Activated CD8-positive, alpha-beta memory T cell treated with anti-CD3 and anti-CD28 coated beads, Interleukin-2, amount 50 U/mL, for 1 hour (primary cell): Measurements from ENCODE around the gene CLCA1.

Experiments
- DNase-seq: peaks from one replicate; pipeline ENCODE4 v3.0.0-alpha.2; 2020; ENCODE audit errors: extremely low read depth

The CLCA1 gene, protein sequence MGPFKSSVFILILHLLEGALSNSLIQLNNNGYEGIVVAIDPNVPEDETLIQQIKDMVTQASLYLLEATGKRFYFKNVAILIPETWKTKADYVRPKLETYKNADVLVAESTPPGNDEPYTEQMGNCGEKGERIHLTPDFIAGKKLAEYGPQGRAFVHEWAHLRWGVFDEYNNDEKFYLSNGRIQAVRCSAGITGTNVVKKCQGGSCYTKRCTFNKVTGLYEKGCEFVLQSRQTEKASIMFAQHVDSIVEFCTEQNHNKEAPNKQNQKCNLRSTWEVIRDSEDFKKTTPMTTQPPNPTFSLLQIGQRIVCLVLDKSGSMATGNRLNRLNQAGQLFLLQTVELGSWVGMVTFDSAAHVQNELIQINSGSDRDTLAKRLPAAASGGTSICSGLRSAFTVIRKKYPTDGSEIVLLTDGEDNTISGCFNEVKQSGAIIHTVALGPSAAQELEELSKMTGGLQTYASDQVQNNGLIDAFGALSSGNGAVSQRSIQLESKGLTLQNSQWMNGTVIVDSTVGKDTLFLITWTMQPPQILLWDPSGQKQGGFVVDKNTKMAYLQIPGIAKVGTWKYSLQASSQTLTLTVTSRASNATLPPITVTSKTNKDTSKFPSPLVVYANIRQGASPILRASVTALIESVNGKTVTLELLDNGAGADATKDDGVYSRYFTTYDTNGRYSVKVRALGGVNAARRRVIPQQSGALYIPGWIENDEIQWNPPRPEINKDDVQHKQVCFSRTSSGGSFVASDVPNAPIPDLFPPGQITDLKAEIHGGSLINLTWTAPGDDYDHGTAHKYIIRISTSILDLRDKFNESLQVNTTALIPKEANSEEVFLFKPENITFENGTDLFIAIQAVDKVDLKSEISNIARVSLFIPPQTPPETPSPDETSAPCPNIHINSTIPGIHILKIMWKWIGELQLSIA

DNA sequence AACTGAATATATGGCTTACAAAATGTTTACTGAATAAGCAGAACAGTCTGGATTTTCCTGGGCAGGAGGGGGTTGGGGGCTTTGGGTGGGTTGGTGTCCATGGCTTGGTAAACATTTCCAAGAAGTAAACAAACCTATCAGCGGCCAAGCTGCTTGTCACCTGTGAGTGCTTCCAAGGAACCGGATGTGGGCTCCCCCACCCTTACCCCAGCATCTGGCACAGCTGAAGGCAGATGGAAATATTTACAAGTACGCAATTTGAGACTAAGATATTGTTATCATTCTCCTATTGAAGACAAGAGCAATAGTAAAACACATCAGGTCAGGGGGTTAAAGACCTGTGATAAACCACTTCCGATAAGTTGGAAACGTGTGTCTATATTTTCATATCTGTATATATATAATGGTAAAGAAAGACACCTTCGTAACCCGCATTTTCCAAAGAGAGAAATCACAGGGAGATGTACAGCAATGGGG lies at the start of gene CLCA1:
TSS of gene CLCA1 (plus strand) at position 427 of the 477 bp plus-strand sequence. CDS start at position 472, 45 bp downstream.
- no peak for DNase-seq

DNA sequence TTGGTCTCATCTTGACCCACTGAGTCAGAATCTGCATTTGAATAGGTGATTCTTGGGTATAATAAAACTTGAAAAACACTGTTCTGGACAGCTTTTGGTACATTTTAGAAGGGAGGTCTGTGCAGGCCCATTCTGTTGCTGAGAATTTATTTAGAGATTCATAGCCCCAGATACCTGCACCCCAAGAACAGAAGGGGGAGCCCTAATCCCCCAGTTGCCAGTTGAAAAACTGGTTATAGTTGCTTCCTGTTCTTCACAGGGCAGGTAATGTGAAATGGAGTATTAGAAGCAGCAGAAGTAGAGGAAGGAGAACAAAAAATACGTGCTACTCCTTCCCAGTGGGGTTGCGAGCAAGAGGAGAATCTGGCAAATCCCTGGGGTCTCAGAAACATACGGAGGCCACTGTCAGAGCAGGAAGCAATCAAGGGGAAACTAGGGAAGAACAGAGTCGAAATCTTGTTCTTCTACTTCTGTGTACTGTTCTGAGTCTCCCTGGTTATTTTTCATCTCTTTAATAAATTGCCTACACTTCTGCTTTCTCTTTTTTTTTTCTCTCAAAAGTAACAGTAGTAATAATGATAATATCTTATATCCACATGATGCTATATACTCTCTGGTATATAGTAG lies 49.3 kb upstream of the CLCA1 start:
- no peak for DNase-seq

DNA sequence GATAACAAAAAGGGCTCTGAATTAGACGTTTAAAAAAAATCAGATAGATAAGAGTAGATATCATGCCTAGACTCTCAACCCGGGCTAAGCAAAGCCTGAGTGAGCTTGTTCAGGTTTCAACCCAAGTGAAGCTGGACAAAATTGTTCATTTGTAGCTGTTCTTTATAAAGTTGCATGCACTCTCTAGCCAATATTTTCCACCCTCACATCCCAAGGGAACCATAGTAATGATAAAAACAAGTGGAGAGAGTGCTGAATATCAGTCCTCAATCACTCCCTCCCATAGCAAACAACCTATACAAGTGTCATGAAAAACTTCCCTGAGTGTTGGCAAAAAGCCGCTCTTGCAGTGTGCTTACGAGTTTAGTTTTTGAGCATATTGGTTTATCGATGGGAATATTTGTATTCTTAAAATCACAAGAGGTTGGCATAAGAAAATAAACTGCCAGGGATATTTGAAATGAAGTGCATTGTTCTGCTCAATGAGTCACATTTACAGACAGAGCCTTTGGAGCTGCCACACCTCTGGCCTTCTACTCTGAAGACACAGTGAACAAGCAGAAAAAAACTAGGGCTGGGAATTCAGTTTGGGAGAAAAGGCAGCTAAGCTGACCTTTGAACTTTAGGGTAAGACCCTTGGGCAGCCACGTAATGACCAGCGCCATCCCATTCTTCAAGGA lies 47.0 kb upstream of the CLCA1 start:
- no peak for DNase-seq

DNA sequence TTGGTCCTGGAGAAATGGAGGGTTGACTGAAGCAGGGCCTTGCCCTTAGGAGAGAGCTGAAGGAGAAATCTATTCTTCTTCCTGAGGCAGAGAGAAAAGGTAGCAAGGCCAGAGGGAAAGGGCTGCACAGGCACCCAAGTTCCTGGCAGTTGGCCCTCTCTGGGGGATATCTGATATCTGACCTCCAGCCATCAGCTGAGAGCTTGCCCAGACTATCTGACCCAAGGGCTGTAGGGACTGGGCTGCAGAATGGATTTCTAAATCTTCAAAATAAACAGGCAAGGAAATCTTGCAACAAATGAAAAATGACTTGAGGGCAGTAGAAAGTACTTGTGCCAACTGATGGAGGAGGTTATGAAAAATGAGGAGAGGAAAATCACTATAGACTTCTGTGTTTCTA lies 45.3 kb upstream of the CLCA1 start:
- DNase-seq, result no peak

DNA sequence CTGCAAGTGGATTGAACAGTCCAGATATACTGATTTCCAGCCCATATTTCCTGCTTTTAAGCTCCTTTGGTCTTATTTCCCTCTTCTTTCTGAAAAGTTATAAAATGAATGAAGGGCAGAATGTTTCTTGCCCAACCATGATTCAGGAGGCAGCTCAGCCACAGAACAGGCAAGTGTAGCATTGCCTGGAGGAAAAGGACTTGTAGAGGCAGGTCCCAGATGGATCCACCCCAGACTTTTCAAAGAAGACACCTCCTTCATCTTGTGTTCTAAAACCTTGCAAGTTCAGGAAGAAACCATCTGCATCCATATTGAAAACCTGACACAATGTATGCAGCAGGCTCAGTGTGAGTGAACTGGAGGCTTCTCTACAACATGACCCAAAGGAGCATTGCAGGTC lies 44.9 kb upstream of the CLCA1 start, which contains the start of gene CLCA2:
TSS of gene CLCA2 (plus strand) at position 299 of the 400 bp plus-strand sequence. CDS start at position 376, 77 bp downstream.
- DNase-seq, result no peak

DNA sequence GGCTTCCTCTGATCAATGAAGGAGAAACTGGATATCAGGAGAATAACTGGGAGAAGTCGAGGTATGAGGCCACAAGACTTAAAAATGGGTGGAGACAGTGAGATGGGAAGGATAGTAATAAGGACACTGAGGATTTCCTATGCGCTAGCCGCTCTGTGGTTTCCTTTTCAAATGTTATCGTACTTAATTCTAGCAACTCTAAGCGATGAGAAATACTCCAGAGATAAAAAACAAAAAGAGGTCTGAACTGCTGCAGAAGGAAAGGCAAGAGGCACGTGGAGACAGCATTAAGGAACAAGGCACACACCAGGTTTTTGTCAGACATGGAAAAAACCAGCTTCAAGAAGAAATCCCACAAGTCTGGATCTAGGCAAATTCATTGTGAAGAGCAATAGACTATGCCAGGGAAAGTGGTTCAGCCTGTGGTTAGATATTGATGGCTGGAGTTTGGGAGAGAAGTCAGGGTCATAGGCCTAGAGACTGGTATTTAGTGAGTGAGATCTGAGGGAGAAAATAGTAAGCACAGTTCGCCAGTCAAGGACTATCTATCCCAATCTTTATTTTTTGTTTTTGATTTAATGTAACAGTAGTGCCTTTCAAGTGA lies 39.5 kb upstream of the CLCA1 start:
- no peak for DNase-seq

DNA sequence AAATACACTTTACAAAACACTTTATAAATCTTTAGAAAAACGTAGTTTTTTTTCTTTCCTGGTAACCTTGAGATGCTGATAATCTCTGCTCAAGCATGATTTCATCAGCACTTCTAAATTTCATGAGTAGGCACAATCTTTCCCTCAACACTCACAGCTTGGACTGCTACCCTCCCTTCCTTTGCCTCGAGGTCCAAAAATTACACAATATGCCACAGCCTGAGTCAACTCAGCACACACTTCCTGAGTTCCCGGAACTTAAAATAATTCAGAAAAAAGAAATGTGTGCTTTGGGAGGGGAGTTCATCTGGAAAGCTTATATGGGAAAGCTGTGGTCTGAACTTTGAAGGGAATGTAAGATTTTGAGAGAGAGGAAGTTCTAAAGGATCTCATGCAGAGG lies 38.9 kb upstream of the CLCA1 start:
- DNase-seq, result no peak

DNA sequence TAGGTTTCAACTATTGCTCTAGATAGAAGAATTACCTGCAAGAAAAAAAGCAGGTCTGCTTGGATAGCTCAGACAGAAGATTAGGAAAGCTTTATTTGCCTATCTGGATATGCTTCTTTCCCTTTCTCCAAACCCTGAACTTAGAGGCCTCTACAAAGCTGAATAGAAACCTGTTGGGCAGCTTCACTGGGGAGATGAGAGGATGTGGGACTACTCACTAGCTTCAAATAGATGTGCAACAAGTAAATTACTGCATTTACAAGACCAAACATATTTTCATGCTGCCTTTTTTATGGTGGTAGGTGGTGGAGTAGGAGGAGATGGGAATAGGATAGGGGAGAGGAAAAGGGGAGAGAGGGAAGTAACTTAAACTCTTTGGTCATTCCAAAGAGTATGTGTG lies 38.4 kb upstream of the CLCA1 start:
- no peak for DNase-seq

DNA sequence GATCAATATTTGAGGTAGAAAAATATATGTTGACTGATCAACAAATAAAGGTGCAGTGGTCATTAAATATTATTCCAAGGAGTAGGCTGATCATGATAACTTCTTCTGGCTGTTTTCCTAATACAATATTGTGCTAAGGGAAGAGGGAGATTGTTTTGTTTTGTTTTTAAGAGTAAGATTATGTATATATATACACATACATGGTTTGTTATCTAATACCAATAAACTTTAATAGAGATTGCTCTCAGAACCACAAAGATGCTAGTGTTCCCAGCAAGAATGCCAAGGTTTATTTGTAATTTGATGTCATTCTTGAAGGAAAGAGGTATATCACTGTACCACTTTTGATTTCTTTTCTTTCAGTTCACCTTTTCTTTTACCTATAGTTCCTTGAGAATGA lies 34.7 kb upstream of the CLCA1 start:
- no peak for DNase-seq

DNA sequence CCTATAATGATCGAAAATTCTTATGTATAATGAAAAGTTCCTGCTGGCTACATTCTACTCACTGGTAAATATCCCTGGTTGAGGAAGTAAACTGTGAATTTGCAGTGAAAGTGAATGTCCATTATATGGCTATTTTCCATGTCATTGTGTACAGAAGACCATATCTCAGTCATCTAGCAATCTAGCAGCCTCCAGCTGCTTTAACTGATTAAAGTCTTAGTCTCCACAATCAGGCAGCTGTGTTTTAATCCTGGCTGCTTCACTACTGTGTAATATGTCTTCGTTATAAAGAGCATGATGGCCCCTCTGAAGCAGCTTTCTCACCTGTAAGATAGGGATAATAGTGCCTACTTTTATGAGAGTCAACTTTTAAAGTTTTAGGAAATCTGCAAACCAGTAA lies 33.4 kb upstream of the CLCA1 start:
- no peak for DNase-seq

DNA sequence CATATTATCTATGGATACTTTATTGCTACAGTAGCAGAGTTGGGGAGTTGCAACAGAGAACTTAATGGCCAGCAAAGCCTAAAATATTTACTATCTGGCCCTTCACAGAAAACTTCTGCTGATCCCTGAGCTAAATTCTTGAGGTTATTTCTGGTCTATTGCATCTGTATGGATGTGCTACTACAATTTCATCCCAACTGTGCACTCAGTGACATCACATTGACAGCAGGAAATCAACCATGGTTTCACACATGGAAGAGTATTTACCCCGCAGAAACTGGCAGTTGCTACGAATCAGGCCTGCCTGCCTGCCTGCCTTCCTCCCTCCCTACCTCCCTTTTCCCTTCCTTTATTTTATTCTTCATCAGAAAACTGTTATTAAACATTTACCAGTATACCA lies 32.7 kb upstream of the CLCA1 start:
- no peak for DNase-seq

DNA sequence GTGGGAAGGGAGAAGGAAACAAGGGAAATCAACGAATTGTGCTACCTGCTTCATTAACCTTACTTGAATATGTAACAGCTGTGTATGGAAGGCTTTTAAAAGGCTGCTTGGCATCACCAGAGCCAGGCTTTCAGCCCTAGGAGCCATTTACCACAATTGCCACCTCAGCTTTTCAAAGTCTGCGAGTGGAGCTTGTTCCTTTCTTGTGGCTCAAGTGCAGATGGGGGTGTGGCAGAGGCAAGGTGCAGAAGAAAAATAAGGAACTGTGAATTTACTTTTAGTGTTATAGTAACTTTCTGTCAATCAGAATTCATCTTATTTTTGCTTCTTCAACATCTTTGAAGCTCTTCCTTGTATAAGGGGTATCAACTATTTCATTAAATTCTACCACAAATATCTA lies 27.1 kb upstream of the CLCA1 start:
- DNase-seq, result peak; percentile 9

DNA sequence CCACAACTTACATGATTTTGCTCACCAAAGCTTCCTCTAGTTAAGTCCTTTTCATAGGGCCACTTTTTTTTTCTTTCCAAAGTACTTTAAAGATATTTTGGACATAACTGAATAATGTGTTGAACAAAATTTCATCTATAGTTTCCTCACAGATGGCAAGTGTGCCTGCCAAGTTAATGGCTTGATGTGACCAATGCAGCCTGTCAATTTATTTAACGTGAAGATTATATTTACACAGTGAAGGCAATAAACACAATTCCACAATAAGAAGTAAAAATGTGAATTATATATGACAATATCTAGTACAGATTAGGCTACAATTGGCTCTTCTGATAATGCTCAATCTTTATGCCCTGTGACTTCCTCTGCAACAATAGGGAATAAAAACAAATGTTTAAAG lies 26.7 kb upstream of the CLCA1 start:
- no peak for DNase-seq

DNA sequence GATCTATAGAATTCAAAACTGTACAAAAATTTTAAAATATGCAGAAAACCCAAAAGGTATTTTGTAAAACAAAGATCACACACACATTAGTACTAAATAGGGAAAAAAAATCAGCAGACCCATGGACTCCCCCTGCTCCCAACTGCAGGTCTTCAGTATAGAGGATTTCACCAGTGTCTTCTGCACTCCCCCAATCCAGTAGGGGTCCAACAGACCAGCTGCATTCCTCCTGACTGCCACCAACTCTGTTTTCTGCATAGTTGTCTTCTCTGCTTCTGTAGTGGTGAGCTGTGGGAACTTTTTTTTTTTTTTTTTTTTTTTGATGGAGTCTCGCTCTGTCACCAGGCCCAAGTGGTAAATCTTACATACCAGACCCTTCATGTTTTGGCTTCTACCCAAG lies 22.8 kb upstream of the CLCA1 start:
- DNase-seq, result no peak

DNA sequence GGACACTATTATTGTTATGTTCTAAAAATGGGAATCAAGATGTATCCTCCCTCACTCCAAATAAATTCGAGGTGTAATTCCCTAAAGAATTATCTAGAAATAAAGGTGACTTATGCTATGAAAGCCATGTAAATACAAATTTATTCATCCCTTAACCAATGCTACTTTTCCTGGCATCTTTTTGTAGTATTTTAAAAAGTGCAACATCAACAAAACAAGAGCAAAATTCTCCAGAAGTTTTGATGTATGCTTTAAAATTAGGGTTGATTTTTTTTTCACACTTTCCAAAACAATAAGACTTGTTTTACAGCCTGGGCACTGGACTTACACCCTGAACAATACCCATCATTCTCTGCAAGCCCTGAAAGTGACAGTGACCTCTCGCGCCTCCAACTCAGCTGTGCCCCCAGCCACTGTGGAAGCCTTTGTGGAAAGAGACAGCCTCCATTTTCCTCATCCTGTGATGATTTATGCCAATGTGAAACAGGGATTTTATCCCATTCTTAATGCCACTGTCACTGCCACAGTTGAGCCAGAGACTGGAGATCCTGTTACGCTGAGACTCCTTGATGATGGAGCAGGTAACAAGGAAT lies 21.4 kb upstream of the CLCA1 start:
- DNase-seq, result no peak

DNA sequence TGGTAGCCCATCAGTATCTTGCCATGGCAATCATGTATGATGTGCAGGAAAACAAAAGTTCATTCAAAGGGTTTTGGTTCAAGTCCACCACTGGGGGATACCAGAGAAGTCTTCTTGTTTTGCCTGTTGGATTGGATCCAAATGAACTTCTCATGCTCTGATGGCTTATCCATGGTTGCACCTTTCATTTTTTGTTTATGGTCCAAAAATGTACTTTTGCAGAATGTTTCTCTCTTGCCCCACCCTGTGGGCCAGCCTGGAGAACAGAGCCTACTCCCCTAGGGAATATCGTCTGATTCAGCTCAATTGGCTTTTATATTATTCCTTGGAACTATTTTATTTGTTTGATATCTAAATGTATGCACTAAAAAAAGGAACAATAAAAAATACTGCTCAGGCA lies 20.1 kb upstream of the CLCA1 start:
- no peak for DNase-seq

DNA sequence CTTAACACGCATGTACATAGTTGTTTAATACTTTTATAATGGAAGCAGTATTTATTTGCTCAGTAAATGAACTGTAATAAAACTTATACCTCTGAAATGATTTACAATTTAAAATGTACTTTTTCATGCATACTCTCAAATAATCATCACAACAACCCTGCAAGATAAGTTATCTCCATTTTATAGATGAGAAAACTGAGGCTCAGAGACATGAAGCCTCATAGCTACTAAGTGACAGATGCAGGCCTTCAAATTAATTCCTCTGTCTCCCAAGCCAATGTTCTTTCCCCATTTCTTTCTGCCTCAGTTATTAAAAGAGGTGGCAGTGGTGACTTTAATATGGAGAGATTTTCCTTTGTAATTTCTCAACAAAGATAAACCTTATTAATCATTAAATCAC lies 19.6 kb upstream of the CLCA1 start:
- DNase-seq, result no peak

DNA sequence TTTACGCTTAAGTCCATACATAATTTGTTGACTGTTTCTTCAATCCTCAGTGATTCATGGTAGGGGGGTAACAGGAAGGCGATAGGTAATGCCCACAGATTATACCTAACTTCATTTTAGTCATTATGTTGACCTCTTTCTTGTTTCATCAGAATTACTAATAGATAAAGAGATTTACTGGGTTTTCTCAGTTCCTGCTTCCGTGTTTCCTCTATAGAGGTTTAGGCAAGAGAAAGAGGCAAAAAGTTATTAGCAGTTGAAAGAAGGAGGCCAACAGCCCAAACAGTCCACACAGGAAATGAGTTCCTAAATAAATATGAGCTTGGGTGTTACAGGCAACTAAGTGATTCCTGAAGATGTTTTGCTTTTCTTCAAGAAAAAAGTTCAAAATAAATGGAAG lies 17.9 kb upstream of the CLCA1 start:
- DNase-seq, result no peak

DNA sequence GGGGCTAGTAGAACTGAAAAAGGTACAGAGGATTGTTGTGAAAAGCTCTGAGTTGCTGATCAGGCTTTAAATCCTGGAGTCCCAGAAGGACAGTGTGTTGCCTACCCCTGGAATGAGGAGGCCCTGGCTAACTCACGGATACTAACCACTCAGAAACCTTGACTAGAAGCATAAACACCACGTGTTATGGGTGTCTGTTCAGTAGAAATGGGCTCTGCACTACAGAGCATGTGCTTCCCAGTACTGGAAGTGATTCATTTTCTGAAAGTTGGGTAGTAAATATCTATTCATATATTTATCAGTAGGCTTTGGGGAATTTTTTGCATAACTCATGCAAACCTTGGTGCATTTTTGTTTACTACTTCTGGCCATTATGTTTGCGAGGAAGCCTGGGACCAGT lies 15.1 kb upstream of the CLCA1 start:
- no peak for DNase-seq

DNA sequence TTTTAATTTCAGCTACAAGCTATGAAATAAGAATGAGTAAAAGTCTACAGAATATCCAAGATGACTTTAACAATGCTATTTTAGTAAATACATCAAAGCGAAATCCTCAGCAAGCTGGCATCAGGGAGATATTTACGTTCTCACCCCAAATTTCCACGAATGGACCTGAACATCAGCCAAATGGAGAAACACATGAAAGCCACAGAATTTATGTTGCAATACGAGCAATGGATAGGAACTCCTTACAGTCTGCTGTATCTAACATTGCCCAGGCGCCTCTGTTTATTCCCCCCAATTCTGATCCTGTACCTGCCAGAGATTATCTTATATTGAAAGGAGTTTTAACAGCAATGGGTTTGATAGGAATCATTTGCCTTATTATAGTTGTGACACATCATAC lies 13.7 kb upstream of the CLCA1 start:
- no peak for DNase-seq

DNA sequence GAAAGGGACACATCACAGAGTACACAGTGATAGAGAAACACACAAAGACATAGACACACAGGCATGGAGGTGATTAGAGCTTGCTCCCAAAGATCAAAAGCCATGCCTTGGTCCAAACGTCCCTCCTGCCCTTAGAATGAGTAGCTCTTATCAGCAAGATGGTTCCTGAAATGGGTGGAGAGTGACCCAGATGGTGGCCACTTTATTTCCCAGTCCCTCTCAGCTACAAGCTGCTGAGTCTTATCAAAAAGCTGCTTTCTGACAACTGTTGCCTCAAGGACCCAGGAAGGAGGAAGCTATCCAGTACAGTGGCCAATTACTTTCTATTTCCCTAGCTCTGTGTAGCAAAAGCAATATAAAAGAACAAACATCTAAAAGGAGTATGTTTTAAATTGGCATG lies 7.7 kb upstream of the CLCA1 start:
- no peak for DNase-seq
